Body of pancreas (tissue), 4 donors: ENCODE results near the gene BPTF.

Experiments used
- POLR2A ChIP-seq, 3 donors: fragments of 450-650 bp; IDR thresholded peaks; one replicate each; pipeline ENCODE4 v1.6.1; 2016; ENCODE audit warnings: antibody characterized with exemption in 3 of 3, mild to moderate bottlenecking in 2 of 3
- TF ChIP-seq, protein P1 (sequence below), 7 experiments: fragments of 450-650 bp in 4 of 7; fragments of 200-600 bp in 3 of 7; sonication (generic) in 3 of 7; IDR thresholded peaks; one replicate each; pipeline ENCODE4 v1.5.1; 2016 to 2019; ENCODE audit warnings: antibody characterized with exemption in 7 of 7

DNA sequence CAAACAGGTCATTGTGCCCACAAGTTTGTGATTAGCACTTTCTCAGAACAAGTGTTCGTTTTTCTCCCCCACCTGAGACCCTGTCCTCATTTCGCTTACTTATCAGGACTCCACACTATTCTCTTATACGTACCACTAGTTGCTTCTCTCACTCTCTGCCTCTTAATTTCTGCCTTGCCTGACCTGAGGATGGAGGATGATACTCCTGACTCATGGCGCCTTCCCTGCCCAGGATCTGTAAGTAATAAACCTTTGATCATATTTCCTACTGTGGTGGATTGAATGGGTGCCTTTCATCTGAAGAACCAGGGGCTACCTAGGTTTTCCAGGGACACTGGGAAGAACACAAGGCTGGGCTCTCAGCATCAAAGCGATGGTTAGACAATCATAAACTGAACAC lies 39.8 kb upstream of the BPTF start:
- TF ChIP-seq, protein P1, sequence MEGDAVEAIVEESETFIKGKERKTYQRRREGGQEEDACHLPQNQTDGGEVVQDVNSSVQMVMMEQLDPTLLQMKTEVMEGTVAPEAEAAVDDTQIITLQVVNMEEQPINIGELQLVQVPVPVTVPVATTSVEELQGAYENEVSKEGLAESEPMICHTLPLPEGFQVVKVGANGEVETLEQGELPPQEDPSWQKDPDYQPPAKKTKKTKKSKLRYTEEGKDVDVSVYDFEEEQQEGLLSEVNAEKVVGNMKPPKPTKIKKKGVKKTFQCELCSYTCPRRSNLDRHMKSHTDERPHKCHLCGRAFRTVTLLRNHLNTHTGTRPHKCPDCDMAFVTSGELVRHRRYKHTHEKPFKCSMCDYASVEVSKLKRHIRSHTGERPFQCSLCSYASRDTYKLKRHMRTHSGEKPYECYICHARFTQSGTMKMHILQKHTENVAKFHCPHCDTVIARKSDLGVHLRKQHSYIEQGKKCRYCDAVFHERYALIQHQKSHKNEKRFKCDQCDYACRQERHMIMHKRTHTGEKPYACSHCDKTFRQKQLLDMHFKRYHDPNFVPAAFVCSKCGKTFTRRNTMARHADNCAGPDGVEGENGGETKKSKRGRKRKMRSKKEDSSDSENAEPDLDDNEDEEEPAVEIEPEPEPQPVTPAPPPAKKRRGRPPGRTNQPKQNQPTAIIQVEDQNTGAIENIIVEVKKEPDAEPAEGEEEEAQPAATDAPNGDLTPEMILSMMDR (IDR thresholded peaks at IDR 0.05) = no peak
- TF ChIP-seq POLR2A (IDR thresholded peaks at IDR 0.05) = no peak
